GM12878 (cell line): Measurements from ENCODE around the gene LILRB2. TPM values are rescaled to one million over a fixed set of nuclear protein-coding genes. Genes with fewer than 3 reads are reported as not detected.

ENCODE experiments used
- ATAC-seq: fragments of 200-7000 bp; cut with Tn5 transposase; 3 replicates; pipeline ENCODE4 v1.9.1; 2020; ENCODE audit warnings: mild to moderate bottlenecking, moderate library complexity
- BruUV-seq: library from RNA; stranded (reverse); fragments of 400-500 nt; replicated peaks from 2 replicates; lab custom pipeline; 2021; lab: Mats Ljungman, UMichigan
- CTCF ChIA-PET: fragments of 300-600 bp; sonication (Branson Sonifier 250); formaldehyde crosslinking; extraction: SDS; loops from one replicate; lab custom pipeline; 2021; ENCODE audit warnings: inconsistent platforms; lab: Yijun Ruan, JAX
- POLR2A ChIA-PET: fragments of 350-600 bp; formaldehyde crosslinking; extraction: SDS; loops from one replicate; lab custom pipeline; 2021; ENCODE audit warnings: inconsistent platforms; lab: Charles Lee
- RAD21 ChIA-PET: fragments of 300-600 bp; sonication (Branson Sonifier 250); formaldehyde crosslinking; loops from one replicate; lab custom pipeline; 2023; ENCODE audit warnings: antibody characterized with exemption; ENCODE audit not compliant: unreplicated experiment; lab: Charles Lee
- SMC1A ChIA-PET: fragments of 300-600 bp; sonication (Branson Sonifier 250); formaldehyde crosslinking; loops from one replicate; lab custom pipeline; 2023; ENCODE audit not compliant: unreplicated experiment, uncharacterized antibody; lab: Charles Lee
- DNase-seq: peaks from one replicate; pipeline ENCODE4 v3.0.0-alpha.2; 2011; ENCODE audit warnings: low read depth, low spot score
- FAIRE-seq: peaks from 3 replicates; lab custom pipeline; 2011; peaks lifted over from hg19 to GRCh38; lab: Jason Lieb, UNC
- H2AFZ ChIP-seq: 2 replicates; pipeline ENCODE4 v1.6.0; 2011; ENCODE audit warnings: low read depth, low read length, control low read depth; ENCODE audit not compliant: control insufficient read depth
- H3K27ac ChIP-seq: 2 replicates; pipeline ENCODE4 v1.5.1; 2011; ENCODE audit warnings: control low read depth; ENCODE audit not compliant: control insufficient read depth, insufficient read depth
- H3K27me3 ChIP-seq, 2 experiments: replicated peaks in 1 of 2; 2 replicates each; pipeline versions ENCODE4 v1.6.0 to v1.6.1; 2011; ENCODE audit warnings: low read length in 1 of 2; ENCODE audit not compliant: control insufficient read depth in 2 of 2, insufficient read depth in 2 of 2
- H3K36me3 ChIP-seq, 2 experiments: 2 replicates each; pipeline ENCODE4 v1.5.1; 2011; ENCODE audit warnings: low read length in 1 of 2; ENCODE audit not compliant: control insufficient read depth in 2 of 2, insufficient read depth in 2 of 2
- H3K4me1 ChIP-seq: 2 replicates; pipeline ENCODE4 v1.6.1; 2011; ENCODE audit warnings: mild to moderate bottlenecking, low read length, moderate library complexity, mixed read lengths; ENCODE audit not compliant: control insufficient read depth, insufficient read depth
- H3K4me2 ChIP-seq: 2 replicates; pipeline ENCODE4 v1.6.0; 2011; ENCODE audit warnings: control low read depth; ENCODE audit not compliant: control insufficient read depth, insufficient read depth
- H3K4me3 ChIP-seq: fragments of 200-600 bp; sonication (generic); 2 replicates; pipeline ENCODE4 v1.5.1; 2016
- H3K79me2 ChIP-seq: 2 replicates; pipeline ENCODE4 v1.6.0; 2011; ENCODE audit warnings: low read length; ENCODE audit not compliant: control insufficient read depth, insufficient read depth
- H3K9ac ChIP-seq: 2 replicates; pipeline ENCODE4 v1.8.0; 2011; ENCODE audit warnings: low read length, control low read depth, mixed read lengths; ENCODE audit not compliant: control insufficient read depth, insufficient read depth
- H3K9me3 ChIP-seq: replicated peaks from 3 replicates; pipeline ENCODE4 v1.5.1; 2011; ENCODE audit warnings: mild to moderate bottlenecking, low read length; ENCODE audit not compliant: control insufficient read depth, insufficient read depth
- H4K20me1 ChIP-seq: 2 replicates; pipeline ENCODE4 v1.6.0; 2011; ENCODE audit not compliant: control insufficient read depth, insufficient read depth
- CHD2 ChIP-seq: IDR thresholded peaks from 2 replicates; pipeline ENCODE4 v1.6.1; 2011; ENCODE audit warnings: low read depth, low read length, improper control_type of control experiment, borderline replicate concordance
- CREM ChIP-seq: IDR thresholded peaks from 2 replicates; pipeline ENCODE4 v1.6.1; 2014; ENCODE audit warnings: antibody characterized with exemption, low read depth
- E2F8 ChIP-seq: fragments of 450-650 bp; IDR thresholded peaks from 2 replicates; pipeline ENCODE4 v1.6.1; 2018; ENCODE audit warnings: mild to moderate bottlenecking, low read depth, moderate library complexity; ENCODE audit not compliant: partially characterized antibody
- ESRRA ChIP-seq: IDR thresholded peaks from 2 replicates; pipeline ENCODE4 v1.6.1; 2012; ENCODE audit warnings: mild to moderate bottlenecking, low read length, improper control_type of control experiment
- ETV6 ChIP-seq, 2 experiments: fragments of 450-650 bp in 1 of 2; IDR thresholded peaks in 1 of 2; conservative IDR thresholded peaks in 1 of 2; 2 replicates each; pipeline ENCODE4 v1.6.1; 2014; ENCODE audit warnings: antibody characterized with exemption in 1 of 2, borderline replicate concordance in 1 of 2, low read depth in 1 of 2, mild to moderate bottlenecking in 1 of 2, moderate library complexity in 1 of 2
- HCFC1 ChIP-seq: fragments of 150-350 bp; IDR thresholded peaks from 2 replicates; pipeline ENCODE4 v1.6.1; 2014; ENCODE audit warnings: low read length
- IKZF1 ChIP-seq: fragments of 450-650 bp; conservative IDR thresholded peaks from 2 replicates; pipeline ENCODE4 v1.6.1; 2017; ENCODE audit warnings: antibody characterized with exemption, mild to moderate bottlenecking
- KAT2A ChIP-seq: conservative IDR thresholded peaks from 2 replicates; pipeline ENCODE4 v1.6.1; 2011; ENCODE audit warnings: low read depth, low read length; ENCODE audit not compliant: control insufficient read depth
- POLR2AphosphoS5 ChIP-seq: IDR thresholded peaks from 2 replicates; pipeline ENCODE4 v1.6.1; 2011; ENCODE audit warnings: mild to moderate bottlenecking, low read length, inconsistent platforms
- RCOR1 ChIP-seq: conservative IDR thresholded peaks from 2 replicates; pipeline ENCODE4 v1.6.1; 2012; ENCODE audit warnings: low read depth, low read length, improper control_type of control experiment
- RFX5 ChIP-seq: IDR thresholded peaks from 2 replicates; pipeline ENCODE4 v1.6.1; 2011; ENCODE audit warnings: low read depth, low read length, improper control_type of control experiment
- SMC3 ChIP-seq: IDR thresholded peaks from 2 replicates; pipeline ENCODE4 v1.6.1; 2011; ENCODE audit warnings: low read length, improper control_type of control experiment, borderline replicate concordance
- SPI1 ChIP-seq: IDR thresholded peaks from 2 replicates; pipeline ENCODE4 v1.6.1; 2011; ENCODE audit warnings: low read depth, mild to moderate bottlenecking, low read length, moderate library complexity, borderline replicate concordance; ENCODE audit not compliant: insufficient read depth
- SUPT20H ChIP-seq: IDR thresholded peaks from 2 replicates; pipeline ENCODE4 v1.6.1; 2011; ENCODE audit warnings: low read depth, mild to moderate bottlenecking, low read length, moderate library complexity, borderline replicate concordance; ENCODE audit not compliant: control insufficient read depth
- YY1 ChIP-seq: IDR thresholded peaks from 2 replicates; pipeline ENCODE4 v1.6.1; 2011; ENCODE audit warnings: low read depth, mild to moderate bottlenecking, low read length
- ZNF24 ChIP-seq: fragments of 450-650 bp; IDR thresholded peaks from 2 replicates; pipeline ENCODE4 v1.6.1; 2017; ENCODE audit warnings: antibody characterized with exemption, mild to moderate bottlenecking
- WGBS: methylation state at CpG from one replicate; pipeline ENCODE4 v1.1.6; 2016; ENCODE audit warnings: low lambda C conversion rate; ENCODE audit not compliant: insufficient replicate concordance, insufficient coverage; ENCODE audit errors: missing lambda C conversion rate; 5-methylcytosine and 5-hydroxymethylcytosine counted together
- in situ Hi-C: fragments of 300-500 bp; cut with MboI; formaldehyde crosslinking; loops from 9 replicates; pipeline ENCODE4 v1.14.3; 2018; ENCODE audit warnings: mixed read lengths
- intact Hi-C: fragments of 100-400 bp; cut with micrococcal nuclease; formaldehyde crosslinking; loops from one replicate; pipeline ENCODE4 v1.14.2; 2022; ENCODE audit not compliant: unreplicated experiment
- polyA plus RNA-seq, 11 experiments: library from polyadenylated mRNA; depleted of rRNA in 4 of 11; unstranded in 6 of 11; stranded (reverse) in 5 of 11; fragments of >200 nt; fragmentation: Nextera tagmentation in 4 of 11; fragmentation: Illumina TruSeq in 1 of 11; extraction: Ambion mirVana in 4 of 11; extraction: Trizol in 1 of 11; gene quantifications; 1 replicate in 1 of 11; 2 replicates in 10 of 11; pipeline versions ENCODE4 v1.2.1 to v1.2.3, GENCODE V29; 2011 to 2016; ENCODE audit warnings: inconsistent platforms in 2 of 11, missing spikeins in 2 of 11, low read depth in 1 of 11
- total RNA-seq, 4 experiments: library from RNA; depleted of rRNA in 3 of 4; stranded (reverse); fragments of >200 nt in 3 of 4; fragmentation: Illumina TruSeq in 1 of 4; extraction: Trizol in 1 of 4; gene quantifications; 2 replicates each; pipeline versions ENCODE4 v1.2.1 to v1.2.3, GENCODE V29; 2013 to 2021
- TF ChIP-seq, protein P1 (sequence below): IDR thresholded peaks from 2 replicates; pipeline ENCODE4 v1.6.1; 2012; ENCODE audit warnings: improper control_type of control experiment, low read depth, low read length; ENCODE audit not compliant: insufficient replicate concordance

The LILRB2 gene
- total and polyA plus RNA-seq, 10 of the 15 experiments (the other 5 are each of a cell fraction or from before 2014, with no cell fraction given), result 0.08 to 0.18 (median 0.15) TPM; not detected in 4

DNA sequence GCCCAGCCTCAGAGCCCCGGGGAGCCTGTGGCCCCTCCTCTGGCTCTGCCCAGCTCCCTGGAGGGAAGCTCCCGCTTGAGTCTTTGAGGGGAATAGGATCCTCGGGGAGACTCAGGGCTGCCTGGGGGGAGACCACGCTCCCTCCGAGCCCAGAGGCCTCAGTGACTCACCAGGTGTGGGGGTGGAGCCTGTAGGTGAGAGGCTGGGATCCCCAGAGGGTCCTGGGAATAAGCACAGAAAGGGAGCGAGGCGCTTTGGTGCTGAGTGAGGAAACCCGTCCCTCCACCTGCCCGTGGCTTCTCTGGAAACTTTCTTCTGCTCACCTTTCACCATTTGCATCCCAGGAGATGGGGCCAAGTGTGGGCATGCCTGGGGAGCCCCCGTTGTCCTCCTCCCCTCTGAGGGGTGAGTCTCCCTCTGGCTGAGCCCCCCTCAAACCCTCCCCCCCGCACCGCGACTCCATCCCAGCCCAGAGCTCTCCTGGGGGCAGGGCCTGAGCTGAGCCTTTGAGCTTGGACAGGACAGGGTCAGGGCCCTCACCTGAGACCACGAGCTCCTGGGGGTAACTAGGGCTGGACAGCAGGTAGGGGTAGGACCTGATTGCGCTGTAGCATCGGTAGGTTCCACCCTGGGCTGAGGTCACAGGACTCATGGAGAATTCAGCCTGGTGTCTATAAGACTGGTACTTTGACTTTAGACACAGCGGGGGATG lies 26.6 kb downstream of the LILRB2 start:
- in situ Hi-C loops, result no loop called here
- intact Hi-C loops, result no loop called here
- TF ChIP-seq E2F8 (no peak), YY1 (no peak), ZNF24 (no peak), CREM (no peak), RCOR1 (no peak), SUPT20H (no peak), SMC3 (no peak), IKZF1 (no peak), SPI1 (no peak), ESRRA (no peak), HCFC1 (no peak), ETV6 (conservative IDR thresholded peaks at IDR 0.05 in 1 of 2, IDR thresholded peaks at IDR 0.05 in 1 of 2; ENCODE audit: borderline replicate concordance in 1 of 2, low read depth in 1 of 2) (no peak), KAT2A (no peak), POLR2AphosphoS5 (no peak), CHD2 (no peak), RFX5 (no peak)
- TF ChIP-seq, protein P1, sequence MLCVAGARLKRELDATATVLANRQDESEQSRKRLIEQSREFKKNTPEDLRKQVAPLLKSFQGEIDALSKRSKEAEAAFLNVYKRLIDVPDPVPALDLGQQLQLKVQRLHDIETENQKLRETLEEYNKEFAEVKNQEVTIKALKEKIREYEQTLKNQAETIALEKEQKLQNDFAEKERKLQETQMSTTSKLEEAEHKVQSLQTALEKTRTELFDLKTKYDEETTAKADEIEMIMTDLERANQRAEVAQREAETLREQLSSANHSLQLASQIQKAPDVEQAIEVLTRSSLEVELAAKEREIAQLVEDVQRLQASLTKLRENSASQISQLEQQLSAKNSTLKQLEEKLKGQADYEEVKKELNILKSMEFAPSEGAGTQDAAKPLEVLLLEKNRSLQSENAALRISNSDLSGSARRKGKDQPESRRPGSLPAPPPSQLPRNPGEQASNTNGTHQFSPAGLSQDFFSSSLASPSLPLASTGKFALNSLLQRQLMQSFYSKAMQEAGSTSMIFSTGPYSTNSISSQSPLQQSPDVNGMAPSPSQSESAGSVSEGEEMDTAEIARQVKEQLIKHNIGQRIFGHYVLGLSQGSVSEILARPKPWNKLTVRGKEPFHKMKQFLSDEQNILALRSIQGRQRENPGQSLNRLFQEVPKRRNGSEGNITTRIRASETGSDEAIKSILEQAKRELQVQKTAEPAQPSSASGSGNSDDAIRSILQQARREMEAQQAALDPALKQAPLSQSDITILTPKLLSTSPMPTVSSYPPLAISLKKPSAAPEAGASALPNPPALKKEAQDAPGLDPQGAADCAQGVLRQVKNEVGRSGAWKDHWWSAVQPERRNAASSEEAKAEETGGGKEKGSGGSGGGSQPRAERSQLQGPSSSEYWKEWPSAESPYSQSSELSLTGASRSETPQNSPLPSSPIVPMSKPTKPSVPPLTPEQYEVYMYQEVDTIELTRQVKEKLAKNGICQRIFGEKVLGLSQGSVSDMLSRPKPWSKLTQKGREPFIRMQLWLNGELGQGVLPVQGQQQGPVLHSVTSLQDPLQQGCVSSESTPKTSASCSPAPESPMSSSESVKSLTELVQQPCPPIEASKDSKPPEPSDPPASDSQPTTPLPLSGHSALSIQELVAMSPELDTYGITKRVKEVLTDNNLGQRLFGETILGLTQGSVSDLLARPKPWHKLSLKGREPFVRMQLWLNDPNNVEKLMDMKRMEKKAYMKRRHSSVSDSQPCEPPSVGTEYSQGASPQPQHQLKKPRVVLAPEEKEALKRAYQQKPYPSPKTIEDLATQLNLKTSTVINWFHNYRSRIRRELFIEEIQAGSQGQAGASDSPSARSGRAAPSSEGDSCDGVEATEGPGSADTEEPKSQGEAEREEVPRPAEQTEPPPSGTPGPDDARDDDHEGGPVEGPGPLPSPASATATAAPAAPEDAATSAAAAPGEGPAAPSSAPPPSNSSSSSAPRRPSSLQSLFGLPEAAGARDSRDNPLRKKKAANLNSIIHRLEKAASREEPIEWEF, result no peak

More for the DNA sequence above, 26.6 kb downstream of the LILRB2 start:
- no peaks in the 10 kb centered on the region for H3K36me3 ChIP-seq
- WGBS, result 12% methylated on average over 17 of the region's 17 CpGs
- H3K27me3 ChIP-seq, result peaks cover 0 to 4% of the 10 kb centered on the region in 2 experiments; a peak in 1 of 4 replicates
- DNase-seq (no peak), ATAC-seq (no peak), FAIRE-seq (no peak)
- H3K9ac ChIP-seq, result no peak overlapping the region
- POLR2A ChIA-PET, result no interaction called here
- RAD21 ChIA-PET, result no interaction called here
- H3K4me3 ChIP-seq, result no peak overlapping the region
- no TSS peak for BruUV-seq
- SMC1A ChIA-PET, result interaction anchor here (1.0 kb wide), 1 partner anchor 13 kb away, joined by 4 read pairs; no protein-coding TSS in a partner anchor
- CTCF ChIA-PET, result no interaction called here
- no peaks in the 10 kb centered on the region for H4K20me1 ChIP-seq
- H3K27ac ChIP-seq, result no peak overlapping the region
- H3K79me2 ChIP-seq, result no peaks in the 10 kb centered on the region
- no peaks in the 10 kb centered on the region for H3K4me1 ChIP-seq
- H3K4me2 ChIP-seq, result no peak overlapping the region
- no peak overlapping the region for H2AFZ ChIP-seq
- no peaks in the 10 kb centered on the region for H3K9me3 ChIP-seq
